ENCODE measurements around the gene ABT1. TPM values are rescaled to one million over a fixed set of nuclear protein-coding genes. Genes with fewer than 3 reads are reported as not detected.

The ABT1 gene
- polyA plus RNA-seq, 1 of the 3 experiments (the other 2 are of a cell fraction): 15.4 TPM

GRCh38 chr6:26613689-26614683, 17.2 kb downstream of the ABT1 start:
- Histone ChIP-seq H3K4me3 (ENCODE audit: low read depth in 2 of 2, low read length in 1 of 2) (peak overlapping the region in 1 of 2 experiments; percentile 7; a peak in 1 of 4 replicates), H3K4me2 (no peak overlapping the region)
- CTCF ChIA-PET: interaction anchor here (1.2 to 1.5 kb wide), 2 partner anchors 19 to 24 kb away, joined by 3 to 7 read pairs; no protein-coding TSS in a partner anchor

More at GRCh38 chr6:26613689-26614683, 17.2 kb downstream of the ABT1 start:
- POLR2A ChIA-PET: no interaction called here
- no peaks in the 10 kb centered on the region for H4K20me1 ChIP-seq (ENCODE audit: insufficient read depth)
- no peaks in the 10 kb centered on the region for H3K9me3 ChIP-seq
- no peaks in the 10 kb centered on the region for H3K36me3 ChIP-seq (replicated peaks in 1 of 2; ENCODE audit: control insufficient read depth in 1 of 2, insufficient read depth in 2 of 2, low read length in 1 of 2)
- no peaks in the 10 kb centered on the region for H3K79me2 ChIP-seq (ENCODE audit: insufficient read depth)
- H3F3A ChIP-seq (replicated peaks; ENCODE audit: insufficient read depth): no peaks in the 10 kb centered on the region
- peaks cover 9% of the 10 kb centered on the region; the same call in 1 of the 2 replicates for H3K27me3 ChIP-seq (ENCODE audit: insufficient read depth)
- TF ChIP-seq CTCF (IDR thresholded peaks at IDR 0.05) (no peak), EZH2phosphoT487 (IDR thresholded peaks at IDR 0.05; ENCODE audit: borderline replicate concordance, low read depth) (no peak), GABPA (IDR thresholded peaks at IDR 0.05; ENCODE audit: low read depth) (no peak), RXRA (IDR thresholded peaks at IDR 0.05; ENCODE audit: borderline replicate concordance, low read depth) (no peak), USF1 (IDR thresholded peaks at IDR 0.05; ENCODE audit: borderline replicate concordance, low read depth) (no peak), IRF3 (IDR thresholded peaks at IDR 0.05; ENCODE audit: low read depth, low read length) (no peak), RAD21 (IDR thresholded peaks at IDR 0.05; ENCODE audit: low read length) (no peak), SIN3A (IDR thresholded peaks at IDR 0.05; ENCODE audit: borderline replicate concordance, low read depth, low read length) (no peak), USF2 (IDR thresholded peaks at IDR 0.05; ENCODE audit: borderline replicate concordance, low read depth, low read length) (no peak), ELF1 (IDR thresholded peaks at IDR 0.05) (no peak), RCOR1 (IDR thresholded peaks at IDR 0.05; ENCODE audit: low read length) (no peak)
- no peak overlapping the region for H2AFZ ChIP-seq (ENCODE audit: low read depth)
- 52% methylated on average over 43 of the region's 68 CpGs for WGBS (ENCODE audit: low lambda C conversion rate)
- no peak overlapping the region for H3K27ac ChIP-seq (ENCODE audit: low read depth in 2 of 2, low read length in 1 of 2)
- no peaks in the 10 kb centered on the region for H3K9me2 ChIP-seq
- no peak overlapping the region for H3K9ac ChIP-seq
- peak; percentile 52 for DNase-seq
- no peaks in the 10 kb centered on the region for H3K4me1 ChIP-seq (ENCODE audit: control insufficient read depth in 1 of 2, insufficient read depth in 2 of 2, low read depth in 1 of 2, low read length in 1 of 2)

Data from SK-N-SH (cell line).